GM23338 (cell line): ENCODE results near the gene ASS1. TPM values are rescaled to one million over a fixed set of nuclear protein-coding genes. Genes with fewer than 3 reads are reported as not detected.

Source experiments
- ATAC-seq: fragments of 200-7000 bp; cut with Tn5 transposase; 3 replicates; pipeline ENCODE4 v1.9.1; 2020
- DNase-seq: peaks from one replicate; pipeline ENCODE4 v3.0.0-alpha.2; 2015; ENCODE audit warnings: low spot score
- H2AFZ ChIP-seq: fragments of 200-600 bp; sonication (generic); 2 replicates; pipeline ENCODE4 v1.8.0; 2016; ENCODE audit warnings: antibody characterized with exemption, mild to moderate bottlenecking, moderate library complexity
- H3F3A ChIP-seq: fragments of 200-600 bp; sonication (generic); replicated peaks from 2 replicates; pipeline ENCODE4 v1.8.0; 2017; ENCODE audit warnings: antibody characterized with exemption, mixed run types, low read depth
- H3K27ac ChIP-seq: fragments of 200-600 bp; sonication (generic); 2 replicates; pipeline ENCODE4 v1.6.1; 2016; ENCODE audit warnings: low read depth
- H3K27me3 ChIP-seq: fragments of 200-600 bp; sonication (generic); 2 replicates; pipeline ENCODE4 v1.8.0; 2016; ENCODE audit warnings: mild to moderate bottlenecking, mixed run types, moderate library complexity; ENCODE audit not compliant: insufficient read depth
- H3K36me3 ChIP-seq: fragments of 200-600 bp; sonication (generic); 2 replicates; pipeline ENCODE4 v1.8.0; 2016; ENCODE audit warnings: mild to moderate bottlenecking; ENCODE audit not compliant: insufficient read depth
- H3K4me1 ChIP-seq: fragments of 200-600 bp; sonication (generic); 2 replicates; pipeline ENCODE4 v1.8.0; 2016; ENCODE audit warnings: mild to moderate bottlenecking, moderate library complexity; ENCODE audit not compliant: insufficient read depth
- H3K4me2 ChIP-seq: fragments of 200-600 bp; sonication (generic); 2 replicates; pipeline ENCODE4 v1.7.1; 2017; ENCODE audit warnings: mixed run types
- H3K4me3 ChIP-seq: fragments of 200-600 bp; sonication (generic); 2 replicates; pipeline ENCODE4 v1.6.1; 2016; ENCODE audit warnings: mixed run types
- H3K79me2 ChIP-seq: fragments of 200-600 bp; sonication (generic); replicated peaks from 2 replicates; pipeline ENCODE4 v1.8.0; 2017; ENCODE audit warnings: mild to moderate bottlenecking; ENCODE audit not compliant: insufficient read depth
- H3K9me2 ChIP-seq: fragments of 200-600 bp; sonication (generic); 2 replicates; pipeline ENCODE4 v1.8.0; 2017; ENCODE audit not compliant: insufficient read depth
- H4K20me1 ChIP-seq: fragments of 200-600 bp; sonication (generic); replicated peaks from 2 replicates; pipeline ENCODE4 v1.8.0; 2017; ENCODE audit warnings: mild to moderate bottlenecking; ENCODE audit not compliant: insufficient read depth
- H3K27ac Mint-ChIP-seq: 2 replicates; pipeline ENCODE4 v1.8.0; 2020; ENCODE audit warnings: inconsistent platforms, mild to moderate bottlenecking, moderate library complexity, mixed read lengths
- H3K27me3 Mint-ChIP-seq: 3 replicates; pipeline ENCODE4 v1.8.0; 2022; ENCODE audit warnings: low read depth, mild to moderate bottlenecking, moderate library complexity, mixed read lengths, inconsistent platforms; ENCODE audit not compliant: insufficient read depth, poor library complexity
- H3K36me3 Mint-ChIP-seq: 3 replicates; pipeline ENCODE4 v1.8.0; 2021; ENCODE audit warnings: low read depth, mild to moderate bottlenecking, inconsistent platforms, moderate library complexity, mixed read lengths
- H3K4me1 Mint-ChIP-seq: 3 replicates; pipeline ENCODE4 v1.8.0; 2020; ENCODE audit warnings: mild to moderate bottlenecking, inconsistent platforms, mixed read lengths
- H3K4me3 Mint-ChIP-seq: 3 replicates; pipeline ENCODE4 v1.8.0; 2021; ENCODE audit warnings: moderate library complexity, mild to moderate bottlenecking, inconsistent platforms, mixed read lengths
- H3K9me3 Mint-ChIP-seq: 3 replicates; pipeline ENCODE4 v1.8.0; 2020; ENCODE audit warnings: moderate library complexity, mild to moderate bottlenecking, inconsistent platforms, mixed read lengths
- POLR2AphosphoS5 ChIP-seq: IDR thresholded peaks from 2 replicates; pipeline ENCODE4 v1.6.1; 2016; ENCODE audit warnings: antibody characterized with exemption, low read depth
- STAT1 ChIP-seq: IDR thresholded peaks from one replicate; pipeline ENCODE4 v1.6.1; 2016; ENCODE audit warnings: antibody characterized with exemption; ENCODE audit not compliant: unreplicated experiment
- ZNF114 ChIP-seq: fragments of 250-450 bp; sonication (Bioruptor Pico); IDR thresholded peaks from 2 replicates; pipeline ENCODE4 v1.5.0; 2020; ENCODE audit warnings: mild to moderate bottlenecking, moderate library complexity
- polyA plus RNA-seq: library from polyadenylated mRNA; unstranded; fragments of >200 nt; fragmentation: Nextera tagmentation; extraction: Ambion mirVana; gene quantifications from 2 replicates; pipeline ENCODE4 v1.2.1, GENCODE V29; 2016
- total RNA-seq: library from RNA; depleted of rRNA; stranded (reverse); fragments of >200 nt; shearing (Covaris generic); gene quantifications from 2 replicates; pipeline ENCODE4 v1.2.3, GENCODE V29; 2014
- TF ChIP-seq, protein P1 (sequence below): fragments of 250-450 bp; sonication (Bioruptor Pico); IDR thresholded peaks from 2 replicates; pipeline ENCODE4 v1.5.0; 2020; ENCODE audit warnings: mild to moderate bottlenecking, moderate library complexity
- TF ChIP-seq, protein P2 (sequence below): IDR thresholded peaks from 2 replicates; pipeline ENCODE4 v1.6.1; 2016; ENCODE audit warnings: antibody characterized with exemption

The ASS1 gene
- total and polyA plus RNA-seq, 2 experiments from 2014 or later, result 65.8 to 103 TPM

DNA sequence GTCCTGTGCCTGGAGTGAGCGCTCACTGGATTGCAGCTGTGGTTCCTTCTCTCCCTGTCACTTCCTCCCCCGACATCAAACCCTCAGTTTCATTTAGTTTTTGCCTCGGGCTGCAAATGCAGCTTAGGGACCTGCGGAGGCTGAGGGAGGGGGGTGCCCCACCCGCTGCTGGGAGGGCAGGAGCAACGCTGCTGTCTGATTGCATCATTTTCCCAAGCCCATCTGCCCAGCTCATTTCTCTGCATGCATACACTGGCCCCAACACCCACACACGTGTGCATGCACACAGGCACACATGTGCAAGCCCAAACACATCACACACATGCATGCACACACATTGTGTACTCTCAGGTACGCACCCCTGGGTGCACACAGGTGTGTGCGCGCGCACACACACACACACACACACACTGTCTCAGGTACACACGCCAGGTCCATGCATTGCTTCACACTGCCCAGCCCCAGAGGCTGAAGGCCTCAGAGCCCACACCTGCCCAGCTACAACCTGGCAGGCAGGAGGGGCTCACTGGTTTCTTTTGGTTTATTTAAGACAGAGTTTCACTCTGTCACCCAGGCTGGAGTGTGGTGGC is 3.4 kb downstream of the ASS1 start:
- Histone ChIP-seq H3K27me3 (peaks cover 29% of the 10 kb centered on the region), H3K9me2 (no peaks in the 10 kb centered on the region), H3K27ac (no peak overlapping the region), H3K4me3 (0 out of 2 replicates have a peak overlapping the region, but pooled peaks have one; percentile 30), H4K20me1 (no peaks in the 10 kb centered on the region; the same call in 1 of the 2 replicates), H3K4me1 (peaks cover 46% of the 10 kb centered on the region), H2AFZ (no peak overlapping the region), H3F3A (peaks cover 8% of the 10 kb centered on the region; the same call in 1 of the 2 replicates), H3K4me2 (peak overlapping the region; percentile 96), H3K36me3 (no peaks in the 10 kb centered on the region; the same call in 1 of the 2 replicates), H3K79me2 (no peaks in the 10 kb centered on the region; the same call in 1 of the 2 replicates)
- peaks cover 60% of the 10 kb centered on the region for H3K4me1 Mint-ChIP-seq
- H3K36me3 Mint-ChIP-seq, result peaks cover 34% of the 10 kb centered on the region
- DNase-seq (peak; percentile 57), ATAC-seq (no peak)
- TF ChIP-seq STAT1 (no peak), ZNF114 (CRISPR knock-in tag) (no peak), POLR2AphosphoS5 (peak; percentile 51; the same call in 1 of the 2 replicates)
- TF ChIP-seq, protein P1, sequence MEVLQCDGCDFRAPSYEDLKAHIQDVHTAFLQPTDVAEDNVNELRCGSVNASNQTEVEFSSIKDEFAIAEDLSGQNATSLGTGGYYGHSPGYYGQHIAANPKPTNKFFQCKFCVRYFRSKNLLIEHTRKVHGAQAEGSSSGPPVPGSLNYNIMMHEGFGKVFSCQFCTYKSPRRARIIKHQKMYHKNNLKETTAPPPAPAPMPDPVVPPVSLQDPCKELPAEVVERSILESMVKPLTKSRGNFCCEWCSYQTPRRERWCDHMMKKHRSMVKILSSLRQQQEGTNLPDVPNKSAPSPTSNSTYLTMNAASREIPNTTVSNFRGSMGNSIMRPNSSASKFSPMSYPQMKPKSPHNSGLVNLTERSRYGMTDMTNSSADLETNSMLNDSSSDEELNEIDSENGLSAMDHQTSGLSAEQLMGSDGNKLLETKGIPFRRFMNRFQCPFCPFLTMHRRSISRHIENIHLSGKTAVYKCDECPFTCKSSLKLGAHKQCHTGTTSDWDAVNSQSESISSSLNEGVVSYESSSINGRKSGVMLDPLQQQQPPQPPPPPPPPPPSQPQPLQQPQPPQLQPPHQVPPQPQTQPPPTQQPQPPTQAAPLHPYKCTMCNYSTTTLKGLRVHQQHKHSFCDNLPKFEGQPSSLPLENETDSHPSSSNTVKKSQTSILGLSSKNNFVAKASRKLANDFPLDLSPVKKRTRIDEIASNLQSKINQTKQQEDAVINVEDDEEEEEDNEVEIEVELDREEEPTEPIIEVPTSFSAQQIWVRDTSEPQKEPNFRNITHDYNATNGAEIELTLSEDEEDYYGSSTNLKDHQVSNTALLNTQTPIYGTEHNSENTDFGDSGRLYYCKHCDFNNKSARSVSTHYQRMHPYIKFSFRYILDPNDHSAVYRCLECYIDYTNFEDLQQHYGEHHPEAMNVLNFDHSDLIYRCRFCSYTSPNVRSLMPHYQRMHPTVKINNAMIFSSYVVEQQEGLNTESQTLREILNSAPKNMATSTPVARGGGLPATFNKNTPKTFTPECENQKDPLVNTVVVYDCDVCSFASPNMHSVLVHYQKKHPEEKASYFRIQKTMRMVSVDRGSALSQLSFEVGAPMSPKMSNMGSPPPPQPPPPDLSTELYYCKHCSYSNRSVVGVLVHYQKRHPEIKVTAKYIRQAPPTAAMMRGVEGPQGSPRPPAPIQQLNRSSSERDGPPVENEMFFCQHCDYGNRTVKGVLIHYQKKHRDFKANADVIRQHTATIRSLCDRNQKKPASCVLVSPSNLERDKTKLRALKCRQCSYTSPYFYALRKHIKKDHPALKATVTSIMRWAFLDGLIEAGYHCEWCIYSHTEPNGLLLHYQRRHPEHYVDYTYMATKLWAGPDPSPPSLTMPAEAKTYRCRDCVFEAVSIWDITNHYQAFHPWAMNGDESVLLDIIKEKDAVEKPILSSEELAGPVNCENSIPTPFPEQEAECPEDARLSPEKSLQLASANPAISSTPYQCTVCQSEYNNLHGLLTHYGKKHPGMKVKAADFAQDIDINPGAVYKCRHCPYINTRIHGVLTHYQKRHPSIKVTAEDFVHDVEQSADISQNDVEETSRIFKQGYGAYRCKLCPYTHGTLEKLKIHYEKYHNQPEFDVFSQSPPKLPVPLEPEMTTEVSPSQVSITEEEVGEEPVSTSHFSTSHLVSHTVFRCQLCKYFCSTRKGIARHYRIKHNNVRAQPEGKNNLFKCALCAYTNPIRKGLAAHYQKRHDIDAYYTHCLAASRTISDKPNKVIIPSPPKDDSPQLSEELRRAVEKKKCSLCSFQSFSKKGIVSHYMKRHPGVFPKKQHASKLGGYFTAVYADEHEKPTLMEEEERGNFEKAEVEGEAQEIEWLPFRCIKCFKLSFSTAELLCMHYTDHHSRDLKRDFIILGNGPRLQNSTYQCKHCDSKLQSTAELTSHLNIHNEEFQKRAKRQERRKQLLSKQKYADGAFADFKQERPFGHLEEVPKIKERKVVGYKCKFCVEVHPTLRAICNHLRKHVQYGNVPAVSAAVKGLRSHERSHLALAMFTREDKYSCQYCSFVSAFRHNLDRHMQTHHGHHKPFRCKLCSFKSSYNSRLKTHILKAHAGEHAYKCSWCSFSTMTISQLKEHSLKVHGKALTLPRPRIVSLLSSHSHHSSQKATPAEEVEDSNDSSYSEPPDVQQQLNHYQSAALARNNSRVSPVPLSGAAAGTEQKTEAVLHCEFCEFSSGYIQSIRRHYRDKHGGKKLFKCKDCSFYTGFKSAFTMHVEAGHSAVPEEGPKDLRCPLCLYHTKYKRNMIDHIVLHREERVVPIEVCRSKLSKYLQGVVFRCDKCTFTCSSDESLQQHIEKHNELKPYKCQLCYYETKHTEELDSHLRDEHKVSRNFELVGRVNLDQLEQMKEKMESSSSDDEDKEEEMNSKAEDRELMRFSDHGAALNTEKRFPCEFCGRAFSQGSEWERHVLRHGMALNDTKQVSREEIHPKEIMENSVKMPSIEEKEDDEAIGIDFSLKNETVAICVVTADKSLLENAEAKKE (CRISPR knock-in tag), result no peak
- TF ChIP-seq, protein P2, sequence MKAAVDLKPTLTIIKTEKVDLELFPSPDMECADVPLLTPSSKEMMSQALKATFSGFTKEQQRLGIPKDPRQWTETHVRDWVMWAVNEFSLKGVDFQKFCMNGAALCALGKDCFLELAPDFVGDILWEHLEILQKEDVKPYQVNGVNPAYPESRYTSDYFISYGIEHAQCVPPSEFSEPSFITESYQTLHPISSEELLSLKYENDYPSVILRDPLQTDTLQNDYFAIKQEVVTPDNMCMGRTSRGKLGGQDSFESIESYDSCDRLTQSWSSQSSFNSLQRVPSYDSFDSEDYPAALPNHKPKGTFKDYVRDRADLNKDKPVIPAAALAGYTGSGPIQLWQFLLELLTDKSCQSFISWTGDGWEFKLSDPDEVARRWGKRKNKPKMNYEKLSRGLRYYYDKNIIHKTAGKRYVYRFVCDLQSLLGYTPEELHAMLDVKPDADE, result no peak
- H3K9me3 Mint-ChIP-seq, result no peaks in the 10 kb centered on the region
- peak overlapping the region; percentile 96 for H3K27ac Mint-ChIP-seq
- H3K4me3 Mint-ChIP-seq, result peak overlapping the region; percentile 35; the same call in 1 of the 3 replicates
- peaks cover 41% of the 10 kb centered on the region for H3K27me3 Mint-ChIP-seq
